ENCODE results near the gene NKX6-1.

Gene NKX6-1

DNA sequence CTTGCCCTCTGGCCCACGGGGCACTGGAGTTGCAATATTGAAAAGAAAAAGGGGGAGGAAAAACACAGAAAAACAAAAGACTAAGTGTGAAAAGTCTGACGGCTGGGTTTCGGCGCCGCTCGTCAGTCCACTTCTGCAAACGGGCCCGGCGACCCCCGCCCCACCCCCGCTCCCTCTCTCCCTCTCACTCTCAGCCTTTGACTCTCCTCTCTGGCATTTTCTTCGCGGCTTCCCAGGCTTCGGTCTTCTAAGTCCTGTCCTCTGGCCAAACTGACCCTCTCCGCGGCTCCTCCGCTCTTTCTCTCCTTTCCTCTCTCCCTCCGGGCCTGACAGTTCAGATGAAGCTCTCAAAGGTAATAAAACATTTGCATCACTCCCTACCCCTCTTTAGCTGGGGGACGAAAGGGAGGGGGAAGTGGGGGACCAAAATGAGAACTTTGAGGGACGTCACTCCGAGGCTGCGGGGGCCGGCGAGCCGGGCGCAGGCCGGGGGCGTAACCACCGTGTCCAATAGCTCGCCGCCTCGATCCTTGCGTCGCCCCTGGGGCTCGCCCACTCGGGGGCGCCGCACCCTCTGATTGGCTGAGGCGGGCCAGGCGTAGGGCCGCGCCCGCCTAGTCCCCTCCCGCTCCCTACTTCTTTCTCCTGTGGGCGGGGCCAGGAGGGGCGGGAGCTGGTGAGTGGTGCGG lies at the start of gene NKX6-1:
Gene NKX6-1 (minus strand): TSS at position 358 of the 689 bp plus-strand sequence. CDS start 1,064 bp downstream, outside the sequence.
- peak in 1 of 2 donors; percentile 20 for ATAC-seq

GRCh38 chr4:84547211-84547610 lies 48.1 kb upstream of the NKX6-1 start:
- ATAC-seq: no peak

- ATAC-seq: no peak
Observed at GRCh38 chr4:84545093-84545492, 46.0 kb upstream of the NKX6-1 start.

DNA sequence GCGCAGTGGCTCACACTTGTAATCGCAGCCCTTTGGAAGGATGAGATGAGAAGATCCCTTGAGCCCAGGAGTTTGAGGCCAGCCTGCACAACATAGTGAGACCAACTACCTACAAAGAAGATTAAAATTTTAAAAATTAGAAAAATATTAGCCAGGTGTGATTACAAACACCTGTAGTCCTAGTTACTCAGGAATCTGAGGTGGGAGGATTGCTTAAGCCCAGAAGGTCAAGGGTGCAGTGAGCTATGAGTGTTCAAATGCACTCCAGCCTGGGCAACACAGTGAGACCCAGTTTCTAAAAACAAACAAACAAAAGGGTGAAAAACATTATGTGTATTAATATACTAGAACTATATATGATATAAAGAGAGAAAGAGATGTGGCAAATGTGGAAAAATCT lies 36.8 kb upstream of the NKX6-1 start:
- no peak for ATAC-seq

- no peak for ATAC-seq
Observed at GRCh38 chr4:84531689-84532088, 32.6 kb upstream of the NKX6-1 start.

GRCh38 chr4:84530871-84531270 lies 31.8 kb upstream of the NKX6-1 start:
- no peak for ATAC-seq

- no peak for ATAC-seq
Observed at GRCh38 chr4:84530454-84530853, 31.4 kb upstream of the NKX6-1 start.

- ATAC-seq: no peak
Observed at GRCh38 chr4:84529169-84529751, 30.2 kb upstream of the NKX6-1 start.

DNA sequence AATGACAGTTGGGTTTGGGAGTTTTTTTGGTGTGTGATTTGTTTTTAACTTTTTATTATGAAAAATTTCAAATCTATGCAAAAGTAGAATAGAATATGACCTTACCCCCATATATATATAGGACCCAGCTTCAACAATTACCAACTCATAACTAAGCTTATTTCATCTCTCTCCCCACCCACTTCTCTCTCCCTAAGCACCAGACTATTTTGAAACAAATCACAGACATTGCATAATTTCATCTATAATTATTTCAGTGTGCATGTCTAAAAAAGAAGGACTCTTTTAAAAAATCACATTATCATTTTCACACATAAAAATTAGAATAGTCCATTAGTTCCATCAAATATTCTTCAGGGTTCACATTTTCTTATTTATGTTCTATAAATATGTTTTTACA lies 28.3 kb upstream of the NKX6-1 start:
- no peak for ATAC-seq

DNA sequence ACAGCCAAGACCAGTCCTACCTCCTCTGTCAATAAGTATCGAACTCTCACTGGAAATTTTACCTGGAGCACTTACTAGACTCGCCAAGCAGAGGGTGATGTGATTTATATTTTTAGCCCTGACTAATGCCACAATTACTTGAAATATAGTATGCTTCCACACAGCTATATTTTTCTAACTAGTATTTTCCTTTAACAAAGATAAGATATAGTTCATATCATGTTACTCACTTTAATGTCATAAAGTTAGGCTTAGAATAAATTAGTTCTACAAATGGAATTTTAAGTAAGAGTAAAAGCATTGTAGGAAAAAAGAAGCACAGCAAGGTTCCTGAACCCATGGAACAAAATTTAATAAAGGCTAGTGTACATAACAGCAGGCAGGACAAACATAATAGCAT lies 16.0 kb upstream of the NKX6-1 start:
- no peak for ATAC-seq

DNA sequence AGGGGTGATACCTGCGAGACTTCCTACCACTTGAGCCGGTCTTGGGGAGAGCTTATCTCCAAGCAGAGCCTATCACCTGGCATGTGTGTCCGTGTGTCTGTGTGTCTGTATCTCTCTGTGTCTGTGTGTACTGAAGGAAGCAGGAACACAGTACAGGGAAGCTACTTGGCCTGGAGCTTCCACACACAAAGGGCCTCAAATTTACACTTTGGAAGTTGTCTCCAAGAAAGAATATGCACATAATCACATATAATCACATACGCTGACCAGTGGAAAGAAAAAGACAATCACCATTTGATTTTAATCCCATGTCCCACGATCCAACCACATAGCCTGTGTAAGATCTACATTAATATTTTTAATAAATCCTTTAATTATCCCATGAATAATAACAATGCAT lies 13.2 kb upstream of the NKX6-1 start:
- ATAC-seq: no peak

GRCh38 chr4:84511703-84512102 lies 12.6 kb upstream of the NKX6-1 start:
- ATAC-seq: peak; percentile 21 to 56

DNA sequence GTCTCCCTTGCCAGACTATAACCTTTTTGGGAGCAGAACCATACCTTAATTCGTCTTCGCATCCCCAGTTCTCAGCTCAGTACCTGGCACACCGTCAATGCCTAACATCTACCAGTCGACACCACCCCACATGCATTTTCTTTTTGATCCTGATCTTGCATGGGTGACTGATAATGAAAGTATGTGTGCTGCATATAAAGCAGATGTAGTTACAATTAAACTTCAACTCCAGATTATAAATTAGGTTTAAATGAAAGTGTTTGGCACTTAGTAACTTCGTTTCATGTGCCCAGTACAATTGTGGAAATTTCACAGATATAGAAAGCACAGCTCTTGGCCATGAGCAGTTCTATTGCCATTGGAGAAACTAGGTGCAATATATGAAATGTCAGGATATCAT lies 8.8 kb upstream of the NKX6-1 start:
- ATAC-seq: no peak

- no peak for ATAC-seq
Observed at GRCh38 chr4:84504821-84505220, 5.7 kb upstream of the NKX6-1 start.

- peak in 1 of 2 donors; percentile 46 for ATAC-seq
Observed at GRCh38 chr4:84503495-84504437, 4.7 kb upstream of the NKX6-1 start.

DNA sequence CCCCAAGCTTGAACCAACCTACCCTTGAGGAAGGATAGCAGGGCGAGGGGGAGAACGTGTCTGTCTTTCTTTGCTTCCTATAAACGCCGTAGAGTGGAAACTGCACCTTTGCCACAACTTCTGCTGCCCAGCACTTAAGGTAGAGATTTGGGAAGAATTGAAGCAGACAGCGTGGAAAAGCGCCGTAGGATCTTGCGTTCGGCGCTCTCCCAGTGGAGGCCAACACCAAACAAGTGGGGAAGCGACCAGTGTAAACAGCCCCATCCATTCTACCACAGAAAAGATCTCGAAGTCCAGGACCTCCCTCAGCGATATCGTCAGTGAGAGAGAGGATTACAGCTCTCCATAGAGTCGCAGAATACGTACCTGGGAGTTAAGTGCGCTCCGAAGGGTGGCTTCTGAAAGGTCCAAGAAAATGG lies 3.9 kb upstream of the NKX6-1 start:
- ATAC-seq: no peak

GRCh38 chr4:84502333-84502954 lies 3.4 kb upstream of the NKX6-1 start:
- no peak for ATAC-seq

DNA sequence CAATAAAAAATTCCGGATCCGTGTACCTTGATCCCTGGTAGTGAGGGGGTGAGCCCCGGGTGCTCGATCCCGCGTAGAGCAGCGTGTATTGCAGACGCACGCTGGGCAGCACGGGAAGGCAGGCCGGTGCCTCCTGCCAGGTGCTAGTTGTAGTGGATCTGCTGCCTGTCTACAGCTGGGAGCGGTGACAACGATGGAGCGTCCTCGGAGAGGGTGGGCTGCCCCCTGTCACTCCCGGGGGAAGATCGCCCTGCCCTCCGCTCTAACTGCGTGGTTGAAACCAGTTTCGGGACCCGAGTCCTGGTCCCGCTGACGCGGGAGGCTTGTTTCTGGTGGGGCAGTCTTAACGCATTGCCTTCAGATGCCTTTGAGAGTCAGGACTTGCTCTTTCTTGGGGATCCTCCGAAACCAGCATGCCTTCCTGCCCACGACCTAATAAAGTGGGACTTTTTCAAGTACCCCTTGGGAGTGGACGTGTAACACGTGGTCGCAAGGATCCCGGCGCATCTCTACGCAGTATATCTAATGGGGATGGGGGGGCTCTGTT lies 2.7 kb upstream of the NKX6-1 start:
- no peak for ATAC-seq

GRCh38 chr4:84501202-84501503 lies 2.1 kb upstream of the NKX6-1 start:
- ATAC-seq: no peak

GRCh38 chr4:84500386-84501201 lies 1.5 kb upstream of the NKX6-1 start:
- ATAC-seq: no peak

- ATAC-seq: no peak
Observed at GRCh38 chr4:84499624-84499982, 511 bp upstream of the NKX6-1 start.
